Loucy (cell line): ENCODE results near the gene LNPEP.

Source experiments
- H2AFZ ChIP-seq: fragments of 200-600 bp; sonication (generic); 2 replicates; pipeline ENCODE4 v1.6.0; 2016; ENCODE audit warnings: antibody characterized with exemption, mild to moderate bottlenecking, low read length, moderate library complexity
- H3F3A ChIP-seq: fragments of 200-600 bp; 2 replicates; pipeline ENCODE4 v1.6.0; 2016; ENCODE audit warnings: antibody characterized with exemption, low read depth, mild to moderate bottlenecking
- H3K27me3 ChIP-seq: fragments of 200-600 bp; sonication (generic); 2 replicates; pipeline ENCODE4 v1.6.1; 2014; ENCODE audit warnings: low read length, mild to moderate bottlenecking; ENCODE audit not compliant: insufficient read depth, poor library complexity, severe bottlenecking
- H3K36me3 ChIP-seq: fragments of 200-600 bp; sonication (generic); 2 replicates; pipeline ENCODE4 v1.6.1; 2016; ENCODE audit warnings: low read length; ENCODE audit not compliant: insufficient read depth
- H3K4me1 ChIP-seq: fragments of 200-600 bp; sonication (generic); 2 replicates; pipeline ENCODE4 v1.5.1; 2014; ENCODE audit warnings: low read length, mild to moderate bottlenecking; ENCODE audit not compliant: insufficient read depth, poor library complexity, severe bottlenecking
- H3K4me2 ChIP-seq: fragments of 200-600 bp; sonication (generic); 2 replicates; pipeline ENCODE4 v1.6.0; 2014; ENCODE audit warnings: antibody characterized with exemption, low read length, low read depth, mild to moderate bottlenecking; ENCODE audit not compliant: poor library complexity, severe bottlenecking
- H3K4me3 ChIP-seq: fragments of 200-600 bp; sonication (generic); 2 replicates; pipeline ENCODE4 v1.5.1; 2014; ENCODE audit warnings: low read length, mild to moderate bottlenecking, mixed read lengths; ENCODE audit not compliant: poor library complexity, severe bottlenecking
- H3K79me2 ChIP-seq: fragments of 200-600 bp; sonication (generic); 2 replicates; pipeline ENCODE4 v1.6.1; 2014; ENCODE audit warnings: low read length; ENCODE audit not compliant: insufficient read depth
- H3K9ac ChIP-seq: fragments of 200-600 bp; sonication (generic); 2 replicates; pipeline ENCODE4 v1.6.0; 2014; ENCODE audit warnings: mild to moderate bottlenecking, low read depth, low read length, moderate library complexity; ENCODE audit not compliant: poor library complexity, severe bottlenecking
- H3K9me2 ChIP-seq: fragments of 200-600 bp; sonication (generic); replicated peaks from 2 replicates; pipeline ENCODE4 v1.6.1; 2016; ENCODE audit warnings: low read depth, low read length, mixed read lengths
- H3K9me3 ChIP-seq: fragments of 200-600 bp; sonication (generic); 2 replicates; pipeline ENCODE4 v1.6.1; 2014; ENCODE audit warnings: mild to moderate bottlenecking, antibody characterized with exemption, low read length, low read depth; ENCODE audit not compliant: insufficient read depth
- H4K20me1 ChIP-seq: fragments of 200-600 bp; sonication (generic); 2 replicates; pipeline ENCODE4 v1.6.0; 2014; ENCODE audit warnings: antibody characterized with exemption, low read length, mild to moderate bottlenecking; ENCODE audit not compliant: insufficient read depth, poor library complexity, severe bottlenecking
- EZH2phosphoT487 ChIP-seq: fragments of 200-600 bp; IDR thresholded peaks from 2 replicates; pipeline ENCODE4 v1.6.1; 2018; ENCODE audit warnings: antibody characterized with exemption, mild to moderate bottlenecking, moderate library complexity, borderline replicate concordance
- TF ChIP-seq, protein P1 (sequence below): fragments of 200-600 bp; sonication (generic); conservative IDR thresholded peaks from 2 replicates; pipeline ENCODE4 v1.5.1; 2014; ENCODE audit warnings: mild to moderate bottlenecking, antibody characterized with exemption, low read length

The LNPEP gene

DNA sequence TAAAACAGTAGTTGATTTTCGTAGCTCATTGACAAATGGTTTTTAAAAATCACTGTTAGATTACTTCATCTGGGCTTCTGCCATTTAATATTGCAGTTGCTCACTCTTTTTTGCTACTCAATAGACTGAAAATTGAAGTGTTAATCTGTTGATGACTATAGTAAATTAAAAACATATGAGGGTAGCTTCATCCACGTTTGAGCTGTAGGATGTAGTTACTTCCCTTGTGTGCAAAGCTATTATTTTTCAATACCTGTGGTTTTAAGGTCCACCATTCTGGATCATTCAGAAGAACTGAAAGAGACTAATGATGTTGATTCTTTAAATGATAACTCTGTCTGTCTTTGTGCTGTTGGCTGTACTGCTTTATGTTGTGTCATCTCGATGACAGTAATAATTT lies 74.7 kb downstream of the LNPEP start:
- H4K20me1 ChIP-seq, result no peaks in the 10 kb centered on the region
- H3F3A ChIP-seq, result no peaks in the 10 kb centered on the region
- TF ChIP-seq, protein P1, sequence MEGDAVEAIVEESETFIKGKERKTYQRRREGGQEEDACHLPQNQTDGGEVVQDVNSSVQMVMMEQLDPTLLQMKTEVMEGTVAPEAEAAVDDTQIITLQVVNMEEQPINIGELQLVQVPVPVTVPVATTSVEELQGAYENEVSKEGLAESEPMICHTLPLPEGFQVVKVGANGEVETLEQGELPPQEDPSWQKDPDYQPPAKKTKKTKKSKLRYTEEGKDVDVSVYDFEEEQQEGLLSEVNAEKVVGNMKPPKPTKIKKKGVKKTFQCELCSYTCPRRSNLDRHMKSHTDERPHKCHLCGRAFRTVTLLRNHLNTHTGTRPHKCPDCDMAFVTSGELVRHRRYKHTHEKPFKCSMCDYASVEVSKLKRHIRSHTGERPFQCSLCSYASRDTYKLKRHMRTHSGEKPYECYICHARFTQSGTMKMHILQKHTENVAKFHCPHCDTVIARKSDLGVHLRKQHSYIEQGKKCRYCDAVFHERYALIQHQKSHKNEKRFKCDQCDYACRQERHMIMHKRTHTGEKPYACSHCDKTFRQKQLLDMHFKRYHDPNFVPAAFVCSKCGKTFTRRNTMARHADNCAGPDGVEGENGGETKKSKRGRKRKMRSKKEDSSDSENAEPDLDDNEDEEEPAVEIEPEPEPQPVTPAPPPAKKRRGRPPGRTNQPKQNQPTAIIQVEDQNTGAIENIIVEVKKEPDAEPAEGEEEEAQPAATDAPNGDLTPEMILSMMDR, result no peak
- TF ChIP-seq EZH2phosphoT487, result no peak
- H3K9me3 ChIP-seq, result no peaks in the 10 kb centered on the region
- no peak overlapping the region for H2AFZ ChIP-seq
- no peaks in the 10 kb centered on the region for H3K27me3 ChIP-seq
- no peak overlapping the region for H3K9ac ChIP-seq
- peaks cover 19% of the 10 kb centered on the region for H3K4me1 ChIP-seq
- no peak overlapping the region for H3K4me3 ChIP-seq
- H3K4me2 ChIP-seq, result no peak overlapping the region
- no peaks in the 10 kb centered on the region for H3K79me2 ChIP-seq
- peaks cover 46% of the 10 kb centered on the region; the same call in 1 of the 2 replicates for H3K36me3 ChIP-seq
- H3K9me2 ChIP-seq, result no peaks in the 10 kb centered on the region

DNA sequence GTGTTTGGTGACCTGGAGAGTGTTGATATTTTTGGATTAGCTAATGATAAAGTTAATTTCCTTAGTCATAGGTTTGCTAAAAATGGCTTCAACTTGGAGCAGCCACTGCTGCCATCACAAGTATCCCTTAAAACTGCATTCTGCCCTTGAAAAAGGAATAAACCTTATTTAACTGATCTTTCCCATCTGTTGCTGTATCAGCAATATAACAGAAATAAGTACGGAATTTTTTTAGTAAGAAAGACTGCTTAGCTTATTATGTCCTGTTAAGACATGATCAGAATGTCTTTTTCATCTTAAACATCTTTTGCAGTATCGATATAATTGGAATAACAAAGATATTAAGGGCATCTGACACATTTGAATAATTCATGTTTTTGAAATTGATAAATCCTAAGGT lies 75.7 kb downstream of the LNPEP start:
- no peaks in the 10 kb centered on the region for H4K20me1 ChIP-seq
- H3F3A ChIP-seq, result no peaks in the 10 kb centered on the region
- no peaks in the 10 kb centered on the region for H3K9me3 ChIP-seq
- no peak overlapping the region for H3K4me2 ChIP-seq
- peaks cover 48% of the 10 kb centered on the region; the same call in 1 of the 2 replicates for H3K36me3 ChIP-seq
- no peak overlapping the region for H3K4me3 ChIP-seq
- H3K79me2 ChIP-seq, result no peaks in the 10 kb centered on the region
- no peaks in the 10 kb centered on the region for H3K27me3 ChIP-seq
- TF ChIP-seq, protein P1, result no peak
- no peak for TF ChIP-seq EZH2phosphoT487
- H3K9ac ChIP-seq, result no peak overlapping the region
- H3K9me2 ChIP-seq, result no peaks in the 10 kb centered on the region
- H2AFZ ChIP-seq, result no peak overlapping the region
- peaks cover 19% of the 10 kb centered on the region for H3K4me1 ChIP-seq

- no peaks in the 10 kb centered on the region for H3K9me2 ChIP-seq
- peaks cover 77% of the 10 kb centered on the region; the same call in 1 of the 2 replicates for H3K36me3 ChIP-seq
- no peaks in the 10 kb centered on the region for H3K27me3 ChIP-seq
- H2AFZ ChIP-seq, result no peak overlapping the region
- H3K9ac ChIP-seq, result no peak overlapping the region
- H3K4me1 ChIP-seq, result peaks cover 9% of the 10 kb centered on the region
- H4K20me1 ChIP-seq, result no peaks in the 10 kb centered on the region
- TF ChIP-seq, protein P1, result no peak
- no peaks in the 10 kb centered on the region for H3K9me3 ChIP-seq
- H3K4me3 ChIP-seq, result no peak overlapping the region
- H3K79me2 ChIP-seq, result no peaks in the 10 kb centered on the region
- H3K4me2 ChIP-seq, result no peak overlapping the region
- peaks cover 5% of the 10 kb centered on the region; the same call in 1 of the 2 replicates for H3F3A ChIP-seq
These were observed 83.7 kb downstream of the LNPEP start for GRCh38 chr5:97019435-97020117.
